ENCODE data around the gene ITGA11. TPM values are rescaled to one million over a fixed set of nuclear protein-coding genes. Genes with fewer than 3 reads are reported as not detected.

ITGA11 gene
- total RNA-seq, 1 donor from 2014 or later, result 0.28 TPM

GRCh38 chr15:68303134-68303533, 128.8 kb downstream of the ITGA11 start:
- Mint-ChIP-seq H3K9me3 (ENCODE audit: unreplicated experiment) (no peaks in the 10 kb centered on the region), H3K36me3 (ENCODE audit: low read depth, unreplicated experiment) (no peaks in the 10 kb centered on the region), H3K4me3 (ENCODE audit: unreplicated experiment) (no peak overlapping the region), H3K4me1 (ENCODE audit: unreplicated experiment) (peaks cover 4% of the 10 kb centered on the region), H3K27me3 (ENCODE audit: unreplicated experiment) (peaks cover 10% of the 10 kb centered on the region), H3K27ac (ENCODE audit: unreplicated experiment) (no peak overlapping the region)
- DNase-seq (ENCODE audit: low spot score), result no peak
- no peak for TF ChIP-seq CTCF (IDR thresholded peaks at IDR 0.05; ENCODE audit: unreplicated experiment)

- no peak overlapping the region for H3K27ac Mint-ChIP-seq (ENCODE audit: unreplicated experiment)
- no peaks in the 10 kb centered on the region for H3K36me3 Mint-ChIP-seq (ENCODE audit: low read depth, unreplicated experiment)
- H3K4me3 Mint-ChIP-seq (ENCODE audit: unreplicated experiment), result no peak overlapping the region
- H3K9me3 Mint-ChIP-seq (ENCODE audit: unreplicated experiment), result no peaks in the 10 kb centered on the region
- peaks cover 10% of the 10 kb centered on the region for H3K27me3 Mint-ChIP-seq (ENCODE audit: unreplicated experiment)
- peaks cover 4% of the 10 kb centered on the region for H3K4me1 Mint-ChIP-seq (ENCODE audit: unreplicated experiment)
- TF ChIP-seq CTCF (IDR thresholded peaks at IDR 0.05; ENCODE audit: unreplicated experiment), result no peak
- DNase-seq (ENCODE audit: low spot score), result no peak
Measured at GRCh38 chr15:68302729-68303128, 129.2 kb downstream of the ITGA11 start.

- no peak for TF ChIP-seq CTCF (IDR thresholded peaks at IDR 0.05; ENCODE audit: unreplicated experiment)
- peaks cover 8% of the 10 kb centered on the region for H3K27me3 Mint-ChIP-seq (ENCODE audit: unreplicated experiment)
- peaks cover 4% of the 10 kb centered on the region for H3K4me1 Mint-ChIP-seq (ENCODE audit: unreplicated experiment)
- no peak for DNase-seq (ENCODE audit: low spot score)
- H3K9me3 Mint-ChIP-seq (ENCODE audit: unreplicated experiment), result no peaks in the 10 kb centered on the region
- no peaks in the 10 kb centered on the region for H3K36me3 Mint-ChIP-seq (ENCODE audit: low read depth, unreplicated experiment)
- H3K27ac Mint-ChIP-seq (ENCODE audit: unreplicated experiment), result peak overlapping the region; percentile 17
- peak overlapping the region; percentile 45 for H3K4me3 Mint-ChIP-seq (ENCODE audit: unreplicated experiment)
Measured at GRCh38 chr15:68301301-68301700, 130.7 kb downstream of the ITGA11 start.

GRCh38 chr15:68300115-68300940, 131.6 kb downstream of the ITGA11 start:
- H3K27ac Mint-ChIP-seq (ENCODE audit: unreplicated experiment), result no peak overlapping the region
- peaks cover 5% of the 10 kb centered on the region for H3K27me3 Mint-ChIP-seq (ENCODE audit: unreplicated experiment)
- H3K4me3 Mint-ChIP-seq (ENCODE audit: unreplicated experiment), result no peak overlapping the region
- DNase-seq (ENCODE audit: low spot score), result no peak
- H3K9me3 Mint-ChIP-seq (ENCODE audit: unreplicated experiment), result no peaks in the 10 kb centered on the region
- no peak for TF ChIP-seq CTCF (IDR thresholded peaks at IDR 0.05; ENCODE audit: unreplicated experiment)
- no peaks in the 10 kb centered on the region for H3K36me3 Mint-ChIP-seq (ENCODE audit: low read depth, unreplicated experiment)
- peaks cover 4% of the 10 kb centered on the region for H3K4me1 Mint-ChIP-seq (ENCODE audit: unreplicated experiment)

- Mint-ChIP-seq H3K4me1 (ENCODE audit: unreplicated experiment) (peaks cover 4% of the 10 kb centered on the region), H3K36me3 (ENCODE audit: low read depth, unreplicated experiment) (no peaks in the 10 kb centered on the region), H3K9me3 (ENCODE audit: unreplicated experiment) (no peaks in the 10 kb centered on the region), H3K27me3 (ENCODE audit: unreplicated experiment) (peaks cover 3% of the 10 kb centered on the region), H3K27ac (ENCODE audit: unreplicated experiment) (no peak overlapping the region), H3K4me3 (ENCODE audit: unreplicated experiment) (no peak overlapping the region)
- no peak for TF ChIP-seq CTCF (IDR thresholded peaks at IDR 0.05; ENCODE audit: unreplicated experiment)
- DNase-seq (ENCODE audit: low spot score), result no peak
Measured at GRCh38 chr15:68299436-68299835, 132.5 kb downstream of the ITGA11 start.

All from endothelial cell (in vitro differentiated cells).